HEK293T (cell line): ENCODE results near the gene DOC2A.

Experiments
- ELF4 ChIP-seq: fragments of 450-650 bp; IDR thresholded peaks from 2 replicates; pipeline ENCODE4 v1.6.1; 2017; ENCODE audit warnings: antibody characterized with exemption
- FOXA1 ChIP-seq: fragments of 450-650 bp; IDR thresholded peaks from 2 replicates; pipeline ENCODE4 v1.6.1; 2016; ENCODE audit warnings: mild to moderate bottlenecking
- FOXM1 ChIP-seq: fragments of 450-650 bp; IDR thresholded peaks from 2 replicates; pipeline ENCODE4 v1.6.1; 2017; ENCODE audit warnings: mild to moderate bottlenecking, borderline replicate concordance
- LEF1 ChIP-seq: fragments of 450-650 bp; IDR thresholded peaks from 2 replicates; pipeline ENCODE4 v1.6.1; 2017; ENCODE audit warnings: mild to moderate bottlenecking, borderline replicate concordance
- SP1 ChIP-seq: fragments of 450-650 bp; IDR thresholded peaks from 2 replicates; pipeline ENCODE4 v1.6.1; 2017
- SUZ12 ChIP-seq: fragments of 450-650 bp; IDR thresholded peaks from 2 replicates; pipeline ENCODE4 v1.6.1; 2016; ENCODE audit warnings: mild to moderate bottlenecking
- TARDBP ChIP-seq: fragments of 450-650 bp; IDR thresholded peaks from 2 replicates; pipeline ENCODE4 v1.6.1; 2016
- TF ChIP-seq, protein P1 (sequence below): fragments of 450-650 bp; IDR thresholded peaks from 2 replicates; pipeline ENCODE4 v1.6.1; 2016

DNA sequence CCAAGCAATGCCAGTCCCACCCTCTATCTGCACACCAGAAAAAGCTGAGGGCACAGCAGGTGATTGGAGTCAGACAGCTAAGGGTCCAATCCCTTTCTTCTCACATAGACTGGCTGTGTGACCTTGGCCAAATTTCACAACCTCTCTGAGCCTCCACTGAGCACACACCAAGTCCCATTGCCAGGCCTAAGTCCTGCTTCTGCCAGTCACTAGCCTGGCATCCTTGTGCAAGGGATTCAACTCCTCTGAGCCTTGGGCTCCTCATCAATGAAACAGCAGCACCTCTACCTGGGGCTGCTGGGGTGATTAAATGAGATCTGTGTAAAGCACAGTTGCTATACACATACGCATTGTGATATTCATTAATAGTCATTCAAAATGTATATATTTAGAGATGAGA is 35.8 kb upstream of the DOC2A start:
- TF ChIP-seq LEF1 (no peak), TARDBP (no peak), FOXM1 (no peak), SUZ12 (no peak), ELF4 (no peak), SP1 (no peak), FOXA1 (no peak)
- TF ChIP-seq, protein P1, sequence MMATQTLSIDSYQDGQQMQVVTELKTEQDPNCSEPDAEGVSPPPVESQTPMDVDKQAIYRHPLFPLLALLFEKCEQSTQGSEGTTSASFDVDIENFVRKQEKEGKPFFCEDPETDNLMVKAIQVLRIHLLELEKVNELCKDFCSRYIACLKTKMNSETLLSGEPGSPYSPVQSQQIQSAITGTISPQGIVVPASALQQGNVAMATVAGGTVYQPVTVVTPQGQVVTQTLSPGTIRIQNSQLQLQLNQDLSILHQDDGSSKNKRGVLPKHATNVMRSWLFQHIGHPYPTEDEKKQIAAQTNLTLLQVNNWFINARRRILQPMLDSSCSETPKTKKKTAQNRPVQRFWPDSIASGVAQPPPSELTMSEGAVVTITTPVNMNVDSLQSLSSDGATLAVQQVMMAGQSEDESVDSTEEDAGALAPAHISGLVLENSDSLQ, result no peak
